Measurements from ENCODE around the gene UBE2K. TPM values are rescaled to one million over a fixed set of nuclear protein-coding genes. Genes with fewer than 3 reads are reported as not detected.

UBE2K gene
- total and polyA plus RNA-seq, 2 of the 13 experiments (the other 11 are each of a cell fraction or from before 2014, with no cell fraction given): 36.2 to 81.0 TPM

DNA sequence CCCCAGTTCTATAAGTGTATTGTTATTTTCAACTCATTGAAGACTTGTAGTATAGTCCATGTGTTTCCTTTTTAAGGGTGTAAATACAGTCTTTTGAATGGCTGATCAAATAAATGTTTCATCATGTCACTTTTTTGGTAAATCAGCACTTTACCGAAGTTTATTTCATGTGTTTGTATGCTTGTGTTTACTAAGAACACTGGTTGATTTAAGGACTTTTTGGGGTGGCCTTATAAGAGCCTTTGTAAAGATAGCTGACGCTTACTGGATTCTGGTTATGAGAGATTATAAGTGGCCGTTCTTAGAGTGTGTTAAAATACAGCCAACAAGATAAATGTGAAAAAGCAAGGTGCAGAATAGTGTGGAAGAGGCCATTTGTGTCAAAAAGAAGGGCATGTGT is 2.6 kb downstream of the UBE2K start:
- H2AFZ ChIP-seq (ENCODE audit: low read length): no peak overlapping the region
- peaks cover 2 to 5% of the 10 kb centered on the region in 2 experiments; a peak in 2 of 5 replicates for H3K36me3 ChIP-seq (replicated peaks in 1 of 2; ENCODE audit: control insufficient read depth in 1 of 2, insufficient read depth in 2 of 2, low read length in 2 of 2)
- H3K79me2 ChIP-seq (ENCODE audit: insufficient read depth, low read length): peaks cover 74% of the 10 kb centered on the region
- WGBS (ENCODE audit: low lambda C conversion rate): 18% methylated on average over 3 of the region's 3 CpGs
- peak overlapping the region; percentile 90 for H3K4me2 ChIP-seq (ENCODE audit: low read depth, low read length)
- ATAC-seq: no peak
- FAIRE-seq: no peak
- no peak for DNase-seq (ENCODE audit: low spot score)
- no peaks in the 10 kb centered on the region; a peak in 1 of 5 replicates for H3K27me3 ChIP-seq (ENCODE audit: control insufficient read depth in 1 of 2, insufficient read depth in 2 of 2, low read length in 2 of 2)
- intact Hi-C loops (cut with micrococcal nuclease; ENCODE audit: unreplicated experiment) (no loop called here), in situ Hi-C loops (cut with HindIII; ENCODE audit: extremely low pct_ligation_motif_present, low pct_unique_long_range_greater_than_20kb) (no loop called here)
- H4K20me1 ChIP-seq (ENCODE audit: insufficient read depth, low read length): peaks cover 60% of the 10 kb centered on the region
- no peaks in the 10 kb centered on the region for H3K9me3 ChIP-seq (ENCODE audit: low read length)
- peaks cover 44% of the 10 kb centered on the region for H3K4me1 ChIP-seq (ENCODE audit: insufficient read depth, low read length)
- H3K9ac ChIP-seq (ENCODE audit: insufficient read depth, low read depth, low read length): peak overlapping the region; percentile 96
- ChIA-PET CTCF (ENCODE audit: low intra/inter-chr PET ratio, low total read pairs) (no interaction called here), POLR2A (no interaction called here)
- peak overlapping the region; percentile 96 for H3K27ac ChIP-seq (ENCODE audit: extremely low read length, insufficient read depth, low read length)
- TF ChIP-seq IRX3 (CRISPR knock-in tag; IDR thresholded peaks at IDR 0.05; ENCODE audit: borderline replicate concordance, low read depth) (no peak), MAFK (conservative IDR thresholded peaks at IDR 0.05 in 1 of 2, IDR thresholded peaks at IDR 0.05 in 1 of 2; ENCODE audit: low read length in 2 of 2) (peak; percentile 3 to 26; a peak in 1 of 4 replicates)
- no TSS peak for BruUV-seq (replicated peaks)
- H3K4me3 ChIP-seq (replicated peaks in 1 of 3; ENCODE audit: insufficient read depth in 1 of 3, low read depth in 2 of 3, low read length in 3 of 3): peak overlapping the region; percentile 38 to 95 (median 74); a peak in 4 of 6 replicates

DNA sequence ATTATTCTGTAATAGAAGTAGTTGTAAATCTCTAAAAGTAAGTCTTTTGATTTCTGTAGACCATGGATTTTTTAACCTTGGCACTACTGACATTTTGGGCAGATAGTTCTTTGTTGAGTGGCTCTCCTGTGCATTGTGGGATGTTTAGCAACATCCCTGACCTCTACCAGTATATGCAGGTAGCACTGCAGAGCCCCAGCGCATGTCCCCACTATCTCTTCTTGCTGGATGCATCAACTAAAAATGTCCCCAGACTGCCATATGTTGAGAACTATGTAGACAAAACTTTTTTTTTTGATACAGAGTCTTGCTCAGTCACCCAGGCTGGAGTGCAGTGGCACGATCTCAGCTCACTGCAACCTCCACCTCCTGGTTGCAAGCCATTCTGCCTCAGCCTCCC is 4.8 kb downstream of the UBE2K start:
- in situ Hi-C loops (cut with HindIII; ENCODE audit: extremely low pct_ligation_motif_present, low pct_unique_long_range_greater_than_20kb): no loop called here
- no peak overlapping the region for H3K27ac ChIP-seq (ENCODE audit: extremely low read length, insufficient read depth, low read length)
- H3K9me3 ChIP-seq (ENCODE audit: low read length): no peaks in the 10 kb centered on the region
- CTCF ChIA-PET (ENCODE audit: low intra/inter-chr PET ratio, low total read pairs): no interaction called here
- WGBS (ENCODE audit: low lambda C conversion rate): 100% methylated on average over 2 of the region's 2 CpGs
- POLR2A ChIA-PET: no interaction called here
- H3K36me3 ChIP-seq (replicated peaks in 1 of 2; ENCODE audit: control insufficient read depth in 1 of 2, insufficient read depth in 2 of 2, low read length in 2 of 2): peaks cover 2 to 5% of the 10 kb centered on the region in 2 experiments; a peak in 2 of 5 replicates
- TF ChIP-seq ZNF296 (CRISPR knock-in tag; conservative IDR thresholded peaks at IDR 0.05) (no peak), KDM2A (CRISPR knock-in tag; IDR thresholded peaks at IDR 0.05; ENCODE audit: borderline replicate concordance, low read depth) (no peak), ZNF562 (CRISPR knock-in tag; IDR thresholded peaks at IDR 0.05; ENCODE audit: borderline replicate concordance) (no peak), MXI1 (IDR thresholded peaks at IDR 0.05; ENCODE audit: borderline replicate concordance, low read depth, low read length) (no peak), FLYWCH1 (CRISPR knock-in tag; IDR thresholded peaks at IDR 0.05) (no peak), NR2C2 (CRISPR knock-in tag; IDR thresholded peaks at IDR 0.05; ENCODE audit: borderline replicate concordance) (no peak), ZNF441 (CRISPR knock-in tag; IDR thresholded peaks at IDR 0.05; ENCODE audit: borderline replicate concordance) (no peak), ZNF605 (CRISPR knock-in tag; IDR thresholded peaks at IDR 0.05) (no peak)
- TF ChIP-seq, protein P1, sequence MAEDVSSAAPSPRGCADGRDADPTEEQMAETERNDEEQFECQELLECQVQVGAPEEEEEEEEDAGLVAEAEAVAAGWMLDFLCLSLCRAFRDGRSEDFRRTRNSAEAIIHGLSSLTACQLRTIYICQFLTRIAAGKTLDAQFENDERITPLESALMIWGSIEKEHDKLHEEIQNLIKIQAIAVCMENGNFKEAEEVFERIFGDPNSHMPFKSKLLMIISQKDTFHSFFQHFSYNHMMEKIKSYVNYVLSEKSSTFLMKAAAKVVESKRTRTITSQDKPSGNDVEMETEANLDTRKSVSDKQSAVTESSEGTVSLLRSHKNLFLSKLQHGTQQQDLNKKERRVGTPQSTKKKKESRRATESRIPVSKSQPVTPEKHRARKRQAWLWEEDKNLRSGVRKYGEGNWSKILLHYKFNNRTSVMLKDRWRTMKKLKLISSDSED (CRISPR knock-in tag; IDR thresholded peaks at IDR 0.05): no peak
- TF ChIP-seq, protein P2, sequence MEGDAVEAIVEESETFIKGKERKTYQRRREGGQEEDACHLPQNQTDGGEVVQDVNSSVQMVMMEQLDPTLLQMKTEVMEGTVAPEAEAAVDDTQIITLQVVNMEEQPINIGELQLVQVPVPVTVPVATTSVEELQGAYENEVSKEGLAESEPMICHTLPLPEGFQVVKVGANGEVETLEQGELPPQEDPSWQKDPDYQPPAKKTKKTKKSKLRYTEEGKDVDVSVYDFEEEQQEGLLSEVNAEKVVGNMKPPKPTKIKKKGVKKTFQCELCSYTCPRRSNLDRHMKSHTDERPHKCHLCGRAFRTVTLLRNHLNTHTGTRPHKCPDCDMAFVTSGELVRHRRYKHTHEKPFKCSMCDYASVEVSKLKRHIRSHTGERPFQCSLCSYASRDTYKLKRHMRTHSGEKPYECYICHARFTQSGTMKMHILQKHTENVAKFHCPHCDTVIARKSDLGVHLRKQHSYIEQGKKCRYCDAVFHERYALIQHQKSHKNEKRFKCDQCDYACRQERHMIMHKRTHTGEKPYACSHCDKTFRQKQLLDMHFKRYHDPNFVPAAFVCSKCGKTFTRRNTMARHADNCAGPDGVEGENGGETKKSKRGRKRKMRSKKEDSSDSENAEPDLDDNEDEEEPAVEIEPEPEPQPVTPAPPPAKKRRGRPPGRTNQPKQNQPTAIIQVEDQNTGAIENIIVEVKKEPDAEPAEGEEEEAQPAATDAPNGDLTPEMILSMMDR (CRISPR knock-in tag; IDR thresholded peaks at IDR 0.05): no peak
- TF ChIP-seq, protein P3, sequence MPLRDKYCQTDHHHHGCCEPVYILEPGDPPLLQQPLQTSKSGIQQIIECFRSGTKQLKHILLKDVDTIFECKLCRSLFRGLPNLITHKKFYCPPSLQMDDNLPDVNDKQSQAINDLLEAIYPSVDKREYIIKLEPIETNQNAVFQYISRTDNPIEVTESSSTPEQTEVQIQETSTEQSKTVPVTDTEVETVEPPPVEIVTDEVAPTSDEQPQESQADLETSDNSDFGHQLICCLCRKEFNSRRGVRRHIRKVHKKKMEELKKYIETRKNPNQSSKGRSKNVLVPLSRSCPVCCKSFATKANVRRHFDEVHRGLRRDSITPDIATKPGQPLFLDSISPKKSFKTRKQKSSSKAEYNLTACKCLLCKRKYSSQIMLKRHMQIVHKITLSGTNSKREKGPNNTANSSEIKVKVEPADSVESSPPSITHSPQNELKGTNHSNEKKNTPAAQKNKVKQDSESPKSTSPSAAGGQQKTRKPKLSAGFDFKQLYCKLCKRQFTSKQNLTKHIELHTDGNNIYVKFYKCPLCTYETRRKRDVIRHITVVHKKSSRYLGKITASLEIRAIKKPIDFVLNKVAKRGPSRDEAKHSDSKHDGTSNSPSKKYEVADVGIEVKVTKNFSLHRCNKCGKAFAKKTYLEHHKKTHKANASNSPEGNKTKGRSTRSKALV (CRISPR knock-in tag; IDR thresholded peaks at IDR 0.05): no peak
- H3K27me3 ChIP-seq (ENCODE audit: control insufficient read depth in 1 of 2, insufficient read depth in 2 of 2, low read length in 2 of 2): no peaks in the 10 kb centered on the region; a peak in 1 of 5 replicates
- H3K9ac ChIP-seq (ENCODE audit: insufficient read depth, low read depth, low read length): no peak overlapping the region
- DNase-seq (ENCODE audit: low spot score) (no peak), ATAC-seq (no peak), FAIRE-seq (no peak)
- no TSS peak for BruUV-seq (replicated peaks)
- peaks cover 61% of the 10 kb centered on the region for H3K4me1 ChIP-seq (ENCODE audit: insufficient read depth, low read length)
- H3K4me3 ChIP-seq (replicated peaks in 1 of 3; ENCODE audit: insufficient read depth in 1 of 3, low read depth in 2 of 3, low read length in 3 of 3): no peak overlapping the region
- H4K20me1 ChIP-seq (ENCODE audit: insufficient read depth, low read length): peaks cover 72% of the 10 kb centered on the region
- H2AFZ ChIP-seq (ENCODE audit: low read length): no peak overlapping the region
- H3K4me2 ChIP-seq (ENCODE audit: low read depth, low read length): no peak overlapping the region
- intact Hi-C loops (cut with micrococcal nuclease; ENCODE audit: unreplicated experiment): no loop called here
- H3K79me2 ChIP-seq (ENCODE audit: insufficient read depth, low read length): peaks cover 94% of the 10 kb centered on the region

Measured in HepG2 (cell line).